Measurements from ENCODE around the gene IRX4. TPM values are rescaled to one million over a fixed set of nuclear protein-coding genes. Genes with fewer than 3 reads are reported as not detected.

Gene IRX4
- total and polyA plus RNA-seq, 2 of the 4 experiments (the other 2 are of a cell fraction): not detected

DNA sequence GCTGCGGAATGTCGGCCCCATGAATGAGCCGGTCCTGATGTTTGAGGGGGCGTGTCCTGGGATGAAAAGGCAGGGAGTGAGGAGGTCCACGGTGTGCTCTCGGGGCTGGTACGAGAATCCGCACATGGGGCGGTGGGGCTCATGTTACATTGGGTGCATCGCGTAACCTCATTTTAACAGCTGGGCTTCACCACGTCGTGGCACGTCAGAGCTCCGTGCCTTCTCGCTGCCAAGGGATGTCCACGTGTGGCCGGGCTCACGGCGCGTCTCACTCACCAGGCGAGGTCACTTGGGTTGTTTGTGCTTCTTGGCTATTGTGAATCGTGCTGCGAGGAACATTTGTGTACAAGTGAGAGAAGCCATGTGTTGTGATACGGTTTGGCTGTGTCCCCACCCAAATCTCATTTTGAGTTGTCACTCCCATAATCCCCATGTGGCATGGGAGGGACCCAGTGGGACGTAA, 29.1 kb upstream of the IRX4 start:
- in situ Hi-C loops (cut with MboI; ENCODE audit: low sequenced_read_pairs) (no loop called here), dilution Hi-C loops (cut with HindIII; ENCODE audit: low sequenced_read_pairs, unreplicated experiment) (no loop called here), intact Hi-C loops (cut with micrococcal nuclease) (no loop called here)
- no peak overlapping the region for H2AFZ ChIP-seq (replicated peaks; ENCODE audit: low read length, poor library complexity)
- no peak for DNase-seq
- TF ChIP-seq MXI1 (IDR thresholded peaks at IDR 0.05; ENCODE audit: borderline replicate concordance, low read depth, low read length) (no peak), SMC3 (IDR thresholded peaks at IDR 0.05; ENCODE audit: low read depth, low read length) (no peak), USF2 (IDR thresholded peaks at IDR 0.05; ENCODE audit: low read depth, low read length) (no peak), RCOR1 (IDR thresholded peaks at IDR 0.05; ENCODE audit: insufficient replicate concordance, low read length) (no peak), MAFK (IDR thresholded peaks at IDR 0.05; ENCODE audit: low read depth, low read length) (no peak), RFX5 (IDR thresholded peaks at IDR 0.05; ENCODE audit: low read depth, low read length) (no peak), NFE2L2 (IDR thresholded peaks at IDR 0.05; ENCODE audit: low read depth, low read length) (no peak), ELK1 (IDR thresholded peaks at IDR 0.05; ENCODE audit: borderline replicate concordance, low read depth, low read length) (no peak), CHD1 (IDR thresholded peaks at IDR 0.05; ENCODE audit: low read depth, low read length) (no peak), BHLHE40 (IDR thresholded peaks at IDR 0.05; ENCODE audit: low read depth, low read length) (no peak), RAD21 (IDR thresholded peaks at IDR 0.05; ENCODE audit: low read length) (no peak)
- TF ChIP-seq, protein P1, sequence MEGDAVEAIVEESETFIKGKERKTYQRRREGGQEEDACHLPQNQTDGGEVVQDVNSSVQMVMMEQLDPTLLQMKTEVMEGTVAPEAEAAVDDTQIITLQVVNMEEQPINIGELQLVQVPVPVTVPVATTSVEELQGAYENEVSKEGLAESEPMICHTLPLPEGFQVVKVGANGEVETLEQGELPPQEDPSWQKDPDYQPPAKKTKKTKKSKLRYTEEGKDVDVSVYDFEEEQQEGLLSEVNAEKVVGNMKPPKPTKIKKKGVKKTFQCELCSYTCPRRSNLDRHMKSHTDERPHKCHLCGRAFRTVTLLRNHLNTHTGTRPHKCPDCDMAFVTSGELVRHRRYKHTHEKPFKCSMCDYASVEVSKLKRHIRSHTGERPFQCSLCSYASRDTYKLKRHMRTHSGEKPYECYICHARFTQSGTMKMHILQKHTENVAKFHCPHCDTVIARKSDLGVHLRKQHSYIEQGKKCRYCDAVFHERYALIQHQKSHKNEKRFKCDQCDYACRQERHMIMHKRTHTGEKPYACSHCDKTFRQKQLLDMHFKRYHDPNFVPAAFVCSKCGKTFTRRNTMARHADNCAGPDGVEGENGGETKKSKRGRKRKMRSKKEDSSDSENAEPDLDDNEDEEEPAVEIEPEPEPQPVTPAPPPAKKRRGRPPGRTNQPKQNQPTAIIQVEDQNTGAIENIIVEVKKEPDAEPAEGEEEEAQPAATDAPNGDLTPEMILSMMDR (conservative IDR thresholded peaks at IDR 0.05; ENCODE audit: low read depth, low read length): no peak
- ChIA-PET POLR2A (ENCODE audit: unreplicated experiment) (no interaction called here), CTCF (no interaction called here)
- no peaks in the 10 kb centered on the region for H3K4me1 ChIP-seq (ENCODE audit: control insufficient read depth, insufficient read depth, low read length)
- no peak for ATAC-seq (ENCODE audit: low read depth)
- H2BK20ac ChIP-seq (ENCODE audit: low read depth, low read length): no peak overlapping the region
- no peak overlapping the region for H3K27ac ChIP-seq (ENCODE audit: insufficient read depth, low read length)
- no peak overlapping the region for H3K9ac ChIP-seq (ENCODE audit: low read depth, low read length)
- BruUV-seq (replicated peaks): no TSS peak
- no peak overlapping the region for H2BK5ac ChIP-seq (ENCODE audit: low read depth, low read length, poor library complexity, severe bottlenecking)
- H4K91ac ChIP-seq (ENCODE audit: insufficient read depth, low read depth, low read length): no peak overlapping the region
- H2AK5ac ChIP-seq (ENCODE audit: low read depth, low read length): no peak overlapping the region
- no peak overlapping the region for H3K4me2 ChIP-seq (ENCODE audit: low read depth, low read length)
- H4K8ac ChIP-seq (ENCODE audit: low read depth in 2 of 2, low read length in 2 of 2): no peak overlapping the region
- H4K20me1 ChIP-seq (ENCODE audit: insufficient read depth, low read length): no peaks in the 10 kb centered on the region
- H3K27me3 ChIP-seq (ENCODE audit: control insufficient read depth, insufficient read depth, low read length): no peaks in the 10 kb centered on the region
- WGBS, 2 experiments (ENCODE audit: extremely low coverage in 2 of 2, insufficient read length in 1 of 2): 78% methylated on average over 15 of the region's 26 CpGs; no CpG with 5 or more reads in 1 of the 2 experiments
- H4K5ac ChIP-seq (ENCODE audit: low read depth, low read length): no peak overlapping the region
- H3K14ac ChIP-seq (replicated peaks; ENCODE audit: low read depth, low read length): no peak overlapping the region
- no peak overlapping the region for H2BK120ac ChIP-seq (ENCODE audit: low read depth, low read length)
- H3K23ac ChIP-seq (ENCODE audit: low read depth, low read length): no peak overlapping the region
- H3K36me3 ChIP-seq (ENCODE audit: control insufficient read depth, insufficient read depth, low read length): no peaks in the 10 kb centered on the region
- no peaks in the 10 kb centered on the region for H3K9me3 ChIP-seq (ENCODE audit: control insufficient read depth, insufficient read depth, low read length)
- no peaks in the 10 kb centered on the region for H3K79me1 ChIP-seq (ENCODE audit: low read depth in 1 of 2, low read length in 2 of 2)
- H3K4ac ChIP-seq (ENCODE audit: low read depth, low read length): no peak overlapping the region
- H3K9me1 ChIP-seq (ENCODE audit: insufficient read depth, low read length): no peaks in the 10 kb centered on the region
- H3K18ac ChIP-seq (ENCODE audit: low read depth, low read length): no peak overlapping the region
- H2AK9ac ChIP-seq (replicated peaks; ENCODE audit: low read depth, low read length, poor library complexity): no peak overlapping the region
- no peak overlapping the region for H3K4me3 ChIP-seq (ENCODE audit: insufficient read depth, low read depth, low read length)
- H2BK15ac ChIP-seq (ENCODE audit: low read depth, low read length): no peak overlapping the region
- H3K56ac ChIP-seq (ENCODE audit: extremely low read depth, insufficient read depth, low read length): no peak overlapping the region
